ENCODE results near the gene PABPN1L. TPM values are rescaled to one million over a fixed set of nuclear protein-coding genes. Genes with fewer than 3 reads are reported as not detected.

Gene PABPN1L
- total and polyA plus RNA-seq, 2 of the 4 experiments (the other 2 are of a cell fraction), result not detected

DNA sequence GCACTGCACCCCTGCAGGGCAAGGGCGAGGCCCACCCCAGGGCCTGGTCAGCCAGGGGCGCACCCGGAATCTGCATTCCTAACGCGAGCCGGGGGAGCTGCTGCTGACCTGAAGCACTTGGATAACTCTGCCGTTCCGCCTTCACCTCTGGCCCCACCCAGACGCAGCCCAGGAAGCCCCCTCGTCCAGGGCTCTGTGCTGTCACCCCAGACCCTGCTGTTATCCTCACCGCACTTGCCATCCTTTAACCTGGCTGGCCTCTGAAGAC lies 13.3 kb upstream of the PABPN1L start:
- H2BK20ac ChIP-seq (ENCODE audit: low read depth, low read length), result no peak overlapping the region
- ATAC-seq (ENCODE audit: low read depth) (no peak), DNase-seq (no peak)
- no peak overlapping the region for H3K27ac ChIP-seq (ENCODE audit: insufficient read depth, low read length)
- no peaks in the 10 kb centered on the region for H3K4me1 ChIP-seq (ENCODE audit: control insufficient read depth, insufficient read depth, low read length)
- no peak overlapping the region for H2AK9ac ChIP-seq (replicated peaks; ENCODE audit: low read depth, low read length, poor library complexity)
- no peak overlapping the region for H4K5ac ChIP-seq (ENCODE audit: low read depth, low read length)
- no peak overlapping the region for H3K9ac ChIP-seq (ENCODE audit: low read depth, low read length)
- H3K36me3 ChIP-seq (ENCODE audit: control insufficient read depth, insufficient read depth, low read length), result no peaks in the 10 kb centered on the region
- no peak overlapping the region for H4K8ac ChIP-seq (ENCODE audit: low read depth in 2 of 2, low read length in 2 of 2)
- ChIA-PET CTCF (interaction anchor here (1.4 kb wide), 1 partner anchor 22 kb away, joined by 5 read pairs; no protein-coding TSS in a partner anchor), POLR2A (ENCODE audit: unreplicated experiment) (no interaction called here)
- dilution Hi-C loops (cut with HindIII; ENCODE audit: low sequenced_read_pairs, unreplicated experiment) (no loop called here), in situ Hi-C loops (cut with MboI; ENCODE audit: low sequenced_read_pairs) (no loop called here), intact Hi-C loops (cut with micrococcal nuclease) (no loop called here)
- no peak overlapping the region for H3K4me2 ChIP-seq (ENCODE audit: low read depth, low read length)
- no peak overlapping the region for H3K23ac ChIP-seq (ENCODE audit: low read depth, low read length)
- H3K27me3 ChIP-seq (ENCODE audit: control insufficient read depth, insufficient read depth, low read length), result peaks cover 42% of the 10 kb centered on the region
- H2BK15ac ChIP-seq (ENCODE audit: low read depth, low read length), result no peak overlapping the region
- no peak overlapping the region for H3K14ac ChIP-seq (replicated peaks; ENCODE audit: low read depth, low read length)
- H3K9me3 ChIP-seq (ENCODE audit: control insufficient read depth, insufficient read depth, low read length), result no peaks in the 10 kb centered on the region
- no TSS peak for BruUV-seq (replicated peaks)
- H2BK120ac ChIP-seq (ENCODE audit: low read depth, low read length), result no peak overlapping the region
- no peak overlapping the region for H3K4ac ChIP-seq (ENCODE audit: low read depth, low read length)
- no peaks in the 10 kb centered on the region for H3K9me1 ChIP-seq (ENCODE audit: insufficient read depth, low read length)
- no peak for TF ChIP-seq MXI1 (IDR thresholded peaks at IDR 0.05; ENCODE audit: borderline replicate concordance, low read depth, low read length)
- no peak for TF ChIP-seq RAD21 (IDR thresholded peaks at IDR 0.05; ENCODE audit: low read length)
- no peak for TF ChIP-seq NFE2L2 (IDR thresholded peaks at IDR 0.05; ENCODE audit: low read depth, low read length)
- no peak for TF ChIP-seq RCOR1 (IDR thresholded peaks at IDR 0.05; ENCODE audit: insufficient replicate concordance, low read length)
- no peak overlapping the region for H4K91ac ChIP-seq (ENCODE audit: insufficient read depth, low read depth, low read length)
- no peaks in the 10 kb centered on the region for H3K79me1 ChIP-seq (ENCODE audit: low read depth in 1 of 2, low read length in 2 of 2)
- no peak overlapping the region for H3K4me3 ChIP-seq (ENCODE audit: insufficient read depth, low read depth, low read length)
- no peak overlapping the region for H3K56ac ChIP-seq (ENCODE audit: extremely low read depth, insufficient read depth, low read length)
- H2BK5ac ChIP-seq (ENCODE audit: low read depth, low read length, poor library complexity, severe bottlenecking), result no peak overlapping the region
- H2AFZ ChIP-seq (replicated peaks; ENCODE audit: low read length, poor library complexity), result no peak overlapping the region
- no CpG with 5 or more reads among the region's 11 CpGs for WGBS, 2 experiments (ENCODE audit: extremely low coverage in 2 of 2, insufficient read length in 1 of 2)
- H2AK5ac ChIP-seq (ENCODE audit: low read depth, low read length), result no peak overlapping the region
- H4K20me1 ChIP-seq (ENCODE audit: insufficient read depth, low read length), result no peaks in the 10 kb centered on the region
- H3K18ac ChIP-seq (ENCODE audit: low read depth, low read length), result no peak overlapping the region

All from IMR-90 (cell line).